NCI-H2171 treated with DMSO at 0.1 percent for 48 hours (cell line): Measurements from ENCODE around the gene STX1A.
"Not testable (repeated sequence)": the region's sequence is repeated elsewhere in the genome, so short reads cannot be mapped to it uniquely, and the experiment has no call there.

Experiments
- DNase-seq: peaks from one replicate; lab custom pipeline; 2025; lab: John Stamatoyannopoulos, UW

Gene STX1A

GRCh38 chr7:73683056-73683787, 36.2 kb downstream of the STX1A start, which contains the start of the genes BUD23 and DNAJC30:
Gene BUD23 (plus strand): TSS chr7:73683597. CDS start chr7:73683626, 29 bp downstream.
Gene DNAJC30 (minus strand): TSS chr7:73683453. CDS start chr7:73683423, 30 bp downstream.
- DNase-seq = peak; percentile 95

GRCh38 chr7:73682745-73683055, 36.8 kb downstream of the STX1A start:
- no peak for DNase-seq

GRCh38 chr7:73681031-73681430, 38.4 kb downstream of the STX1A start:
- DNase-seq = no peak

- DNase-seq = no peak
Measured at GRCh38 chr7:73680501-73680900, 39.0 kb downstream of the STX1A start.

GRCh38 chr7:73679709-73680108, 39.8 kb downstream of the STX1A start:
- no peak for DNase-seq

GRCh38 chr7:73678862-73679261, 40.6 kb downstream of the STX1A start:
- no peak for DNase-seq

- peak; percentile 19 for DNase-seq
Measured at GRCh38 chr7:73676062-73676461, 43.4 kb downstream of the STX1A start.

- no peak for DNase-seq
Measured at GRCh38 chr7:73674468-73675124, 44.9 kb downstream of the STX1A start.

- DNase-seq = no peak
Measured at GRCh38 chr7:73671857-73672445, 47.5 kb downstream of the STX1A start.

GRCh38 chr7:73671322-73671661, 48.2 kb downstream of the STX1A start:
- no peak for DNase-seq

GRCh38 chr7:73669858-73670385, 49.5 kb downstream of the STX1A start:
- no peak for DNase-seq

GRCh38 chr7:73669288-73669701, 50.2 kb downstream of the STX1A start:
- DNase-seq = no peak

GRCh38 chr7:73668886-73669230, 50.6 kb downstream of the STX1A start:
- peak; percentile 85 for DNase-seq

GRCh38 chr7:73668103-73668885, 51.2 kb downstream of the STX1A start:
- DNase-seq = peak; percentile 91

- peak; percentile 85 for DNase-seq
Measured at GRCh38 chr7:73667344-73668102, 51.9 kb downstream of the STX1A start, which contains the start of gene VPS37D. Gene VPS37D (plus strand): TSS chr7:73667831. CDS start chr7:73667959, 128 bp downstream.

- DNase-seq = no peak
Measured at GRCh38 chr7:73663033-73663432, 56.4 kb downstream of the STX1A start.

GRCh38 chr7:73660594-73660993, 58.9 kb downstream of the STX1A start:
- not testable (repeated sequence) for DNase-seq

GRCh38 chr7:73659983-73660382, 59.5 kb downstream of the STX1A start:
- no peak for DNase-seq

GRCh38 chr7:73655309-73655708, 64.2 kb downstream of the STX1A start:
- DNase-seq = peak; percentile 39

- DNase-seq = no peak
Measured at GRCh38 chr7:73652541-73652949, 66.9 kb downstream of the STX1A start.

- no peak for DNase-seq
Measured at GRCh38 chr7:73650524-73650923, 68.9 kb downstream of the STX1A start.
